RWPE2 (cell line): ENCODE measurements around the gene PSAP.

ENCODE experiments used
- ATAC-seq: fragments of 200-7000 bp; cut with Tn5 transposase; 3 replicates; pipeline ENCODE4 v1.9.1; 2021; ENCODE audit warnings: low read depth
- DNase-seq: peaks from one replicate; pipeline ENCODE4 v3.0.0-alpha.2; 2020; ENCODE audit warnings: low spot score
- H3K27ac ChIP-seq: fragments of 450-650 bp; 2 replicates; pipeline ENCODE4 v1.5.1; 2017; ENCODE audit warnings: mild to moderate bottlenecking; ENCODE audit not compliant: poor library complexity, severe bottlenecking
- H3K27me3 ChIP-seq: fragments of 250-450 bp; sonication (Bioruptor Pico); 2 replicates; pipeline ENCODE4 v1.5.1; 2021; ENCODE audit warnings: mild to moderate bottlenecking, moderate library complexity; ENCODE audit not compliant: insufficient read depth, poor library complexity, severe bottlenecking
- H3K36me3 ChIP-seq: fragments of 250-450 bp; sonication (Bioruptor Pico); 2 replicates; pipeline ENCODE4 v1.5.1; 2020; ENCODE audit warnings: low read depth, mild to moderate bottlenecking, moderate library complexity
- H3K4me1 ChIP-seq: fragments of 250-450 bp; sonication (Bioruptor Pico); 2 replicates; pipeline ENCODE4 v1.5.1; 2021; ENCODE audit warnings: mild to moderate bottlenecking, moderate library complexity; ENCODE audit not compliant: insufficient read depth, poor library complexity, severe bottlenecking
- H3K4me3 ChIP-seq: fragments of 250-450 bp; sonication (Bioruptor Pico); 2 replicates; pipeline ENCODE4 v1.5.1; 2021; ENCODE audit warnings: mild to moderate bottlenecking, moderate library complexity; ENCODE audit not compliant: severe bottlenecking
- H3K9me3 ChIP-seq: fragments of 250-450 bp; sonication (Bioruptor Pico); 2 replicates; pipeline ENCODE4 v1.5.1; 2021; ENCODE audit warnings: mild to moderate bottlenecking, moderate library complexity; ENCODE audit not compliant: severe bottlenecking
- TF ChIP-seq, protein P1 (sequence below): fragments of 450-650 bp; IDR thresholded peaks from one replicate; pipeline ENCODE4 v1.5.1; 2017; ENCODE audit warnings: mild to moderate bottlenecking, moderate library complexity; ENCODE audit not compliant: poor library complexity, severe bottlenecking

Gene PSAP

GRCh38 chr10:71830726-71831125 is 20.3 kb downstream of the PSAP start:
- Histone ChIP-seq H3K27ac (no peak overlapping the region), H3K4me3 (no peak overlapping the region), H3K4me1 (peaks cover 10% of the 10 kb centered on the region), H3K27me3 (no peaks in the 10 kb centered on the region), H3K36me3 (peaks cover 69% of the 10 kb centered on the region), H3K9me3 (no peaks in the 10 kb centered on the region)
- DNase-seq (no peak), ATAC-seq (no peak)
- TF ChIP-seq, protein P1, sequence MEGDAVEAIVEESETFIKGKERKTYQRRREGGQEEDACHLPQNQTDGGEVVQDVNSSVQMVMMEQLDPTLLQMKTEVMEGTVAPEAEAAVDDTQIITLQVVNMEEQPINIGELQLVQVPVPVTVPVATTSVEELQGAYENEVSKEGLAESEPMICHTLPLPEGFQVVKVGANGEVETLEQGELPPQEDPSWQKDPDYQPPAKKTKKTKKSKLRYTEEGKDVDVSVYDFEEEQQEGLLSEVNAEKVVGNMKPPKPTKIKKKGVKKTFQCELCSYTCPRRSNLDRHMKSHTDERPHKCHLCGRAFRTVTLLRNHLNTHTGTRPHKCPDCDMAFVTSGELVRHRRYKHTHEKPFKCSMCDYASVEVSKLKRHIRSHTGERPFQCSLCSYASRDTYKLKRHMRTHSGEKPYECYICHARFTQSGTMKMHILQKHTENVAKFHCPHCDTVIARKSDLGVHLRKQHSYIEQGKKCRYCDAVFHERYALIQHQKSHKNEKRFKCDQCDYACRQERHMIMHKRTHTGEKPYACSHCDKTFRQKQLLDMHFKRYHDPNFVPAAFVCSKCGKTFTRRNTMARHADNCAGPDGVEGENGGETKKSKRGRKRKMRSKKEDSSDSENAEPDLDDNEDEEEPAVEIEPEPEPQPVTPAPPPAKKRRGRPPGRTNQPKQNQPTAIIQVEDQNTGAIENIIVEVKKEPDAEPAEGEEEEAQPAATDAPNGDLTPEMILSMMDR: no peak

DNA sequence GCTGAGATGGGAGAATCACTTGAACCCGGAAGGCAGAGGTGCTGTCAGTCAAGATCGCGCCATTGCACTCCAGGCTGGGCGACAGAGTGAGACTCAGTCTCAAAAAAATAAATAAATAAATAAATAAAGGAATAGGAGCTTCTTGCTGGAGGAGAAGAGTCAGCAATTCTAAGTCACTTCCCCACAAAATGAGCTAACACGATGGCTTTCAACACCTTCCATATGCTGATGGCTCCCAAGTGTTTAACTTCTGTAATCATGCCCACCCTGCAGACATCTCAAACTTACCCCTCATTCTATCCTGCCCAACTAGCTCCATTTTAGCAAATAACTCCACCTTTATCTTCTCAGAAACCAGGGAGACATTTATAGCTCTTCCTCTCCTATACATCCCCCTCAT is 21.2 kb downstream of the PSAP start:
- TF ChIP-seq, protein P1: no peak
- peaks cover 10% of the 10 kb centered on the region for H3K4me1 ChIP-seq
- no peaks in the 10 kb centered on the region for H3K9me3 ChIP-seq
- no peak for ATAC-seq
- H3K27me3 ChIP-seq: no peaks in the 10 kb centered on the region
- no peak for DNase-seq
- H3K27ac ChIP-seq: no peak overlapping the region
- peaks cover 77% of the 10 kb centered on the region for H3K36me3 ChIP-seq
- H3K4me3 ChIP-seq: no peak overlapping the region

DNA sequence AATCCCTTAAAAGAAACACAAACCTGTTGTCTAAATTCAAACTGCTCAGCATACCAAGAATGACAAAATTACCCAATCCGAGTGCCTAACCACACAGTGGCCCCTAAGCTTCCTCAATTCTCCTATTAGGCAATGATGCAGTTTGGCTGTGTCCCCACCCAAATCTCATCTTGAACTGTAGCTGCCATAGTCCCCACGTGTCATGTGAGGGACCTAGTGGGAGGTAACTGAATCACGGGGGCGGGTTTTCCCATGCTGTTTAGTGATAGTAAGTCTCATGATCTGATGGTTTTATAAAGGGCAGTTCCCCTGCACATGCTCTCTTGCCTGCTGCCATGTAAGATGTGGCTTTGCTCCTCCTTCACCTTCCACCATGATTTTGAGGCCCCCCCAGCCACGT is 21.9 kb downstream of the PSAP start:
- no peaks in the 10 kb centered on the region for H3K27me3 ChIP-seq
- no peak overlapping the region for H3K4me3 ChIP-seq
- ATAC-seq (no peak), DNase-seq (no peak)
- no peaks in the 10 kb centered on the region for H3K9me3 ChIP-seq
- peaks cover 10% of the 10 kb centered on the region for H3K4me1 ChIP-seq
- TF ChIP-seq, protein P1: no peak
- no peak overlapping the region for H3K27ac ChIP-seq
- H3K36me3 ChIP-seq: peaks cover 84% of the 10 kb centered on the region

DNA sequence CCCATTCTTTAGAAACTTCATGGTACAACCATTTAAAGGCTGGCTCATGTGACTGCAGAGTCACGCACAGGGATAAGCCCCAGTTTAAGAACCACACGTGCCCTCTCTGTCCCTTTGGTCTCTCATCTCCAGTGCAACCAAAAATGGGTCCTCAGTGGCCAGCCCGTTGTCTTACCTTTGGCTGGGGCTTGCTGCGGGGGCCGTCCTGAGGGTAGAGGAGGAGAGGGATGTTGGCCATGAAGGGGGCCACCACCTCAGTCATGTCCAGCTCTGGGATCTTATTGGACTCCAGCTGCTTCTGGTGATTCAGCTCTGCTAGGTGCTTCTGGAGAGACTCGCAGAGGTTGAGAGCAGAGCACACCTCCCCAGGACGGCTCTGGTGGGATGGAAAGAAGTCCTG is 22.3 kb downstream of the PSAP start:
- Histone ChIP-seq H3K27me3 (no peaks in the 10 kb centered on the region), H3K36me3 (peaks cover 87% of the 10 kb centered on the region), H3K27ac (no peak overlapping the region), H3K4me1 (peaks cover 10% of the 10 kb centered on the region), H3K9me3 (no peaks in the 10 kb centered on the region), H3K4me3 (no peak overlapping the region)
- DNase-seq: no peak
- no peak for ATAC-seq
- TF ChIP-seq, protein P1: no peak

DNA sequence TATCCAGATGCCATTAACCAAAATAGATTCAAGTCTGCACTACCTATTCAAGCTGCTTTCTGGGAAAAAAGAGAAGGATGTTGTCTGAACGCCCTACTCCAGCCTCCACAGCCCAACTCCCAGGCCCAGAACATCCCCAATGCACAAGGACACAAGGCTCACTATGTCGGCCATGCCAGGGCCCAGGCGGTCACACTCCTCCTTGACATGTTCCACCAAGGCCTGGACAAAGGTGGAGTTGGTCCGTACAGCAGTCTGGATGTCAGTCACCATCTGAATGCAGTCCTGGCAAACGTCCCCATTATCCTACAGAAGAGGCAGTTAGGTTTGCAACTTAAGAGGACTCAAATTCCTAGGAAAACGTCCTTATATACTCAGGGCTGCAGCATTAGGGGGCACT is 23.2 kb downstream of the PSAP start:
- H3K9me3 ChIP-seq: no peaks in the 10 kb centered on the region
- H3K4me1 ChIP-seq: peaks cover 10% of the 10 kb centered on the region
- no peak overlapping the region for H3K27ac ChIP-seq
- no peaks in the 10 kb centered on the region for H3K27me3 ChIP-seq
- ATAC-seq: no peak
- H3K36me3 ChIP-seq: peaks cover 89% of the 10 kb centered on the region
- no peak for DNase-seq
- no peak overlapping the region for H3K4me3 ChIP-seq
- TF ChIP-seq, protein P1: no peak
